Stimulated activated CD4-positive, alpha-beta T cell treated with anti-CD3 and anti-CD28 coated beads, Interleukin-4, amount 100 ng/mL, for 24 hours (primary cell): ENCODE results near the gene DLG2.
A peak's percentile ranks its signal among the peaks of the same experiment; 100 is the strongest.

ENCODE experiments used
- DNase-seq: peaks from one replicate; pipeline ENCODE4 v3.0.0-alpha.2; 2020

DLG2 gene

GRCh38 chr11:84720706-84721402 is 906.3 kb downstream of the DLG2 start:
- DNase-seq: no peak

- no peak for DNase-seq
Observed at GRCh38 chr11:84719935-84720577, 907.1 kb downstream of the DLG2 start.

- peak; percentile 10 for DNase-seq
Observed at GRCh38 chr11:84714316-84714780, 912.8 kb downstream of the DLG2 start.

DNA sequence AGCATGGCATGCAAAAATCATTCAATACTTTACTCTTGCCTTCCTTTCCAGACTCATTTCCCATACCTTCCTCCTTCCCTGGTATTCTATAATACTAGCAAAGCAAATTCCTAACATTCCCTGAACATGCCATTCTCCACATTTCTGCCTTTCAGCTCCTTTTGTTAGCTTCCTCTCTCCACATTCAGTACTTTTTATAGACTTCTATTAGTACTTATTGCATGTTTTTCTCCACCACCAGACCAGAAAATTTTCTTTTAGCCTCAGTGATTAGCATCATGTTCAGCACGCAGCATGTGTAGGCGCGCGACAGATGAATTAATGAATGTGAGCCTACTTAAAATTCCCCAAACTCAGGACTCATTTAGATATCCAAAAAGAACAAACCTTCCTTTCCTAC is 935.3 kb downstream of the DLG2 start:
- no peak for DNase-seq

DNA sequence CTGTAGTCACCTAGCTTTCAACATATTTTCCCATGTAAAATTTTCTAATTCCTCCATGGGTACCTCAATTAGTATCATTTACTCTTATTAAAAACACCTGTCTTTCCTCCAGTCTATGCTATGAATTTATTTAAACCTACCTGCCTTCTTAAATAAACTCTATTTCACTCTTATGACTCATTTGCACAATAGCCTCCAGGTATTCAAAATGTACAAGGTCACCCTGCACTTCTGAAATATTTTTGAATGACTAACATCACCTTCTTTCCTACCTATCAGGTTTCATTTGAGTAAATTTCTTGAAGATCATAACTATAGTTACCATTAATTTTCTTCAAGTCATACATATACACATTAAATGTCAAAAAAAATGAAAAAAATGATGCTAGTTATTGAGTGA is 939.7 kb downstream of the DLG2 start:
- DNase-seq: no peak

DNA sequence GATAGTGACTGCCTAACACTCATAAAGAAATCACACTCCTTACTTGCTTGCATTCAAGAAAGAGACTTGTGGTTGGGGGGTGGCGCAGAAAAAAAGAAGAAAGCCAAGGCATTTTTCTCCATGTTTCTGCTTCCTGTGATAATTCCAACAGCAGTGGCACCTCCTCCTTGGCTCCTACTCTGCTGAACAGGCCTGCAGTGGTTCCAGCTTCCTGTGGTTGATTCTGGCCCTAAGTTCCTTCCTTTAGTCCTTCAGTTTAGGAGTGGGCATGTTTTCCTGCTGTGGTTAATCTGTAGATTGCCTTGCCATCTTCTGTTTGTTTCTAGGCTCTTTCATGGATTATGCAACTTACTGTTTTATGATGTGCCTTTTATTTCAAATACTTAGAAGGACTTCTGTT is 940.4 kb downstream of the DLG2 start:
- no peak for DNase-seq

GRCh38 chr11:84685976-84686375 is 941.2 kb downstream of the DLG2 start:
- DNase-seq: no peak

- DNase-seq: no peak
Observed at GRCh38 chr11:84685149-84685548, 942.0 kb downstream of the DLG2 start.

DNA sequence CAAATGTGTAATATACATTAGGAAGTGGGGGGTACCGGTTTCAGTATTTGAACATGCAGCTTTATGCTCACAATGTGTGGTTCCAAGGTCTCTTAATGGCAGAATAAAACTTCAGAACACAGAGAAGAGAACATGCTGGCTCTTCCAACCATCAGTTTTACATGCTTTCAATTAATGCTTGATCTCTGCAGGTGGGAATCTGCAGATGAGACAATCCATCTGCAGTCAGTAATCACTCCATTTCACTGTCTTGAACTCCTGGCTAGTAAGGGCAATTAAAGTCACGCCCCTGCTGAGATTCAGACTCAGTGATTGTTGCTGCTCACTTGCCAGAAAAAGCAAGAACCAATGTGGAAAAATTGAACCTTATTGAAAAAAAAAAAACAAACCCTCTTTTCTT is 945.7 kb downstream of the DLG2 start:
- DNase-seq: no peak

DNA sequence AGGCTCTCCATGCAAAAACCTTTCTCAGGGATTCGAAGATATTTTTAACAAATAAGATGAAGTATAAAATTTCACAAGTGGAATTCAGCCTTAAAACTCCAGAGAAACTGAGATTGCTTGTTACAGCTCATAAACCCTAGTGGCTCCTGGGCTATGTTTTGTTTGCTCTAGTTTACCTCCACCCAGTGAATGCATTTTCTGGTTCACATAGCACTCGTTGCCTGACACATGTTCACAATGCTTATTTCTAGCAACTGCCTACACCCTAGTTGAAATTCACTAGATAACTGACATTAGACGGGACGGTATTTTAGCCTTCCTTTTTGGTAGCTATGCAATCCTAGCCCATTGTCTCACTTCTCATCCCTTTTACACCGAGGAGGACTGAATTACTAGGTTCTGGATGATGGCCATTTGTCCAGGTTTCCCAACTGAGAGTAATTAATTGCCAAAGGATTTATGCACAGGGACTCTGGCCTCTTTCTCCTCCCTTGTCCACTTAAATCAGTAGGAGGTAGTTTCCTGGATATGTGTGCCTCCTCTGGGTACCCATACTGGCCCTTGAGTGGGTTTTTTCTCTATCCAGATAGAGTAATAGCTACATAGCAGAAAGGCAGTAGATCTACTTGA is 951.6 kb downstream of the DLG2 start:
- no peak for DNase-seq

DNA sequence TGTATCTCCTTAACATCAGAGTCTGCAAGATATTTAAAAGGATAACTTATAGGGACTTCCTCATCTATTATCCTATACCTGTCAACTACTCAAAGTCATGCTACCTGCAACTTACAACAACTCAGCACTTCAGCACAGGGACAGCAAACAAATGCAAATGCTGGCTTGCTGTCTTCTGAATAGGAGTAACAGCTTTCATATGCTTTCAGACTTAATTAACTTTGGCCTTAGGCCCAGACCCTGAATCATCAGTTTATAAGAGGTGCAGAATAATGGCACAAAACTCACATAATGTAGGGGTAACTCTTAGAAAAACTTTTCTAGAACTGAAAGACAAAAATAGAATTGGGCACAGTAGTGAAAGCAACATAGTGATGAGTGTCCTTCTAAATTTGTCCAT is 953.4 kb downstream of the DLG2 start:
- DNase-seq: no peak

DNA sequence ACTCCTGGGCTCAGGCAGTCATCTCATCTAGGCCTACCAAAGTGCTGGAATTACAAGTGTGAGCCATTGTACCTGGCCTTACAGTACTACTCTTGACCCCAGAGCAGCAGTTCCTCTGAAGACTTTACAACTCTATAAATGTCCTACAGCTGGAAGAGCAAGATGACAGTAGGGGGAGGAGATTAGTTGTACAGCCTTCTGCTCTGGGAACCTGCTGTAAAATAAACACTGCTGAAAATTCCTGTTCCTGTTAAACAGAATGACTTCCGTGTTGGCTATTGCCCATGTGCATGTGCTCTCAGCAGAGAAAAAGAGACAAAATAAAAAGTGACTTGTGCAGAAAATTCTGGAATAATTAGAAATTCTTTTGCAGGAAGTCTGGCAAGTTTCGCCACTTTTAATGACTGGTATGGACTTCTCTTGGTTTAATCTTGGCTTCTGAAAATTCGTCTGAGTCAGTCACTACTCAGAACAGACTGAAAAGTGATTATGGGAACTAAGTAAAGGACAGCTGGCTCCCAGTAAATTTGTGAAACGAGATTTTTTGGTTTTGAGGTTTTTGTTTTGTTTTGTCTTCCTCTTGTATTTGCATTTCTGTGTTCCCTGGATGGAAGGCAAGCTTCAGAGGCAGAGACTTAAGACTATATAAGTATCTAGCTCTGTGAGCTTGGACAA is 955.7 kb downstream of the DLG2 start:
- no peak for DNase-seq

GRCh38 chr11:84663731-84664130 is 963.4 kb downstream of the DLG2 start:
- DNase-seq: no peak

- no peak for DNase-seq
Observed at GRCh38 chr11:84660257-84660977, 966.7 kb downstream of the DLG2 start.

GRCh38 chr11:84655712-84656111 is 971.4 kb downstream of the DLG2 start:
- DNase-seq: no peak

DNA sequence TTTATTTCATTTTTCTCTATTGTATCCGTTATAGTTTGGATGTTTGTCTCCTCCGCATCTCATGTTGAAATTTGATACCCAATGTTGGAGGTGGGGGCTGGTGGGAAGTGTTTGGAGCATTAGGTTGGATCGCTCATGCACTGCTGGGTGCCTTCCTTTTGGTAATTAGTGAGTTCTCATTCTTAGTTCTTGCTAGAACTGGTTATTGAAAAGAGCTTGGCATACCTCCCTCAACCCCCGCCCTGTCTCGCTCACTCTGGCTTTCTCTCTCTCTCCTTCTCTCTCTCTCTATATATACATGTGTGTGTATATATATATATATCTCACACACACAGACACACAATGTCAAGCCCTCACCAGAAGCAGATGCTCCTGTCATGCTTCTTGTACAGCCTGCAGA is 978.7 kb downstream of the DLG2 start:
- DNase-seq: no peak

DNA sequence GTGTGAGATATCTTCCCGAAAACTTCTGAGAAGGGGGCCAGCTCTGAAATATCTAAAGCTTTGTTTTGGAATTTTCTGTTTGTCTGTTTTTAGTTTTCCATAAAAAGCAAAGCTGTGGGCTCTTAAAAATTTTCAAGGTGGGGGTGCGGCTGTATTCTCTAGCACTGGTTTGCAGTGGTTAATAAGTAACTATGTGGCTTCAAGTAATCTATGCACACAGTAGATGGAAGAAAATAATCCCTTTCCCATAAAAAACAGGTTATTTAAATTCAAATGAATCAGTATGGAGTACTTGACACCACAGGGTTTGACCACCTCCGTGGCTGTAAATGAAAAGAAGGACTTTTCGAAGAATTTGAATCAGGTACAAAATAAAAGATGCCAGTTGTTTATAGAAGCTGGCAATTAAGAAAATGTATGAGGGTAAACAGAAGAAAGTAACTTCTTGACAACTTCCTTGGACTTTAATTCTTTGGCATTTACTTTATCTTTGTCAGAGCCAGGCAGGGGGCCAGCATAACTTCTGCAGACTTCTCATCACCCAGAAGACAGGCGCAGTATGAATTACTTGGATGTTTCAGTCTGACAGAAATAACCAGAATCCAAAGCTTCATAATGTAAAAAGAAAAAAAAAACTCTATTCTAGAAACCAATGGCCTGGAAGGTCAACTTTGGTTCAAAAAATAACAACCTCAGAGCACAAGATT is 981.0 kb downstream of the DLG2 start:
- DNase-seq: no peak

DNA sequence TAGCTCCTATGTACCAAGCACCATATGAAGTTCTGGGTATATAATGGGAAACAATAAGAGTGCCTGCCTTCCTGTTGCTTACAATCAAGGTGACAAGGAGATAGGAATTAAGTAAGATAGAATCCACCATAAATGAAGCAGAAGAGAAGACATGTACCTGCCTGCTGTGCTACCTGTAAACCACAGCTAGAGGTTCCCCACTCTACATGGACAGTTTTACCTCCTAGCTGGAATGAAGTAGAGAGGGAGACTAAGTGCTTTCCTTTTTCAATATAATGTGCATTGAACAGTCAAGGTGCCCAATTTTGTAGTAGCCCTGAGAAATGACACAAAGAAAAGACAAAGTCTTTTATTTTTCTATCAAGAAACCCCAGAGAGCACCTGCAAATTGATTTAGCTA is 984.6 kb downstream of the DLG2 start:
- no peak for DNase-seq

- DNase-seq: no peak
Observed at GRCh38 chr11:84634309-84634708, 992.8 kb downstream of the DLG2 start.

DNA sequence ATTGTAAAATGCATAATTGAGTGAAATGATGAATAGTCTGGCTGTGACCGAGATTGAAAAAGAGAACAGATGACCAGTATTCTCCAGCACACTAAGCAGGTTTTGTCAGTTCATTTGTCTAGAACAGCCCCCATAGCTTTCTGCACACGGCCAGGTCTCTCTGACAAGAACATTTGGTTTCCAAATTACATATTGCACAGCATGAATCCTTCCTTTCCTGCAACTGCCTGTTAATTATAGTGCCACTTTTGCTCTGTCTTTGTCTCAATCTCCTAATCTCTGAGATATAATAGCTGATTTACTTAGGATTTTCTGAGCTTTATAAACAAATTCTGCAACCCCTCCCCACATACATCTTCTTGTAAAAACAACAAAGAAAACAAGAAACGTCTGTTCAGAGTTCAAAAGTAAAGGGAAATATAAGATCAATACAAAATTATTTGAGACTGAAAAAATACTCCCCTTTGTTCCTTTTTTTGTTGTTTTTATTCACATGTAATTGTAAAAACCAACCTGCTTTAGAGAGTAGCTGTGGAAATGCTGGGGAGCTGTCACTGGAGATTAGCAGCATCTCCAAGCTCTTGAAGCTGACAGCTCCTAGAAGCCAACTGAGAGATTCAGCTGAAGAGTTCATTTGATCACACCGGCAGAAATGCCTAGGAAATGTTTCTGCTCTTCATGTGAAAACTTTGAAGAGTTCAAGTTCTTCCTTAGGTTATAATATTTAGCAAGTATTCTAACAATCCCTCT is 998.1 kb downstream of the DLG2 start:
- no peak for DNase-seq

- DNase-seq: no peak
Observed at GRCh38 chr11:84626256-84626655, 1000.9 kb downstream of the DLG2 start.

DNA sequence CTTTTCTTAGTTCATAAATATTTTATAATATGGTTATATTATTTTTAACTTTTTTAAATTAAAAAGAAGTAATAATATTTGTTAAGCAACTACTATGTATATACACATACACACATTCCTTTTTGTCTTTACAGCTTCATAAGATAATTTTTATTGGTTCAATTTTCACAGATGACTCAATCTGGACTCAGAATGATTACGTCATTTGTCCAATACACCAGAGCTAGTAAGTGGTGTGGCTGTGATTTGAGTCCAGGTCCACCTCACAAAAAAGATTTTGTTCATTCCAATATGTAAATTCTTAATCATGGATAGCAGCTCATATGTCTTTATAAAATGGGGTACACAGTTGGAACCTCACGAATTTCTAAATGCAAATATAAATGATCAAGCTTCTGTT is 1014.5 kb downstream of the DLG2 start:
- DNase-seq: no peak
